Gastrocnemius medialis (tissue), 4 donors: ENCODE data around the gene PTPRN2. TPM values are rescaled to one million over a fixed set of nuclear protein-coding genes. Genes with fewer than 3 reads are reported as not detected.

ENCODE experiments used
- ATAC-seq, 2 donors: fragments of 150-250 bp; one replicate each; pipeline ENCODE4 v1.9.1; 2016
- DNase-seq, 2 donors: peaks; one replicate each; pipeline ENCODE4 v3.0.0-alpha.2; 2019
- H3K27ac ChIP-seq, 4 donors: fragments of 200-600 bp; sonication (generic); 1 replicate in 1 of 4; 2 replicates in 3 of 4; pipeline ENCODE4 v1.5.1; 2016 to 2018; ENCODE audit warnings: mild to moderate bottlenecking in 2 of 4, moderate library complexity in 1 of 4
- H3K27me3 ChIP-seq, 3 donors: fragments of 200-600 bp; sonication (generic) in 2 of 3; 1 replicate in 1 of 3; 2 replicates in 2 of 3; pipeline versions ENCODE4 v1.5.1 to v1.6.0; 2016 to 2019; ENCODE audit warnings: mild to moderate bottlenecking in 1 of 3, moderate library complexity in 1 of 3
- H3K36me3 ChIP-seq, 2 donors: fragments of 200-600 bp; sonication (generic) in 1 of 2; one replicate each; pipeline ENCODE4 v1.5.1; 2017 to 2018
- H3K4me1 ChIP-seq, 2 donors: fragments of 200-600 bp; sonication (generic) in 1 of 2; one replicate each; pipeline ENCODE4 v1.5.1; 2016 to 2017; ENCODE audit warnings: mild to moderate bottlenecking in 2 of 2
- H3K4me3 ChIP-seq, 4 donors: fragments of 200-600 bp; sonication (generic) in 3 of 4; 1 replicate in 1 of 4; 2 replicates in 3 of 4; pipeline ENCODE4 v1.5.1; 2016 to 2019; ENCODE audit warnings: mild to moderate bottlenecking in 2 of 4
- H3K9me3 ChIP-seq, 3 donors: fragments of 200-600 bp; sonication (generic) in 2 of 3; 1 replicate in 1 of 3; 2 replicates in 2 of 3; pipeline ENCODE4 v1.5.1; 2016 to 2019
- POLR2A ChIP-seq, 2 donors: fragments of 450-650 bp; IDR thresholded peaks; one replicate each; pipeline ENCODE4 v1.6.1; 2017; ENCODE audit warnings: antibody characterized with exemption in 2 of 2, mild to moderate bottlenecking in 2 of 2, moderate library complexity in 2 of 2
- in situ Hi-C, 4 donors: fragments of 200-750 bp; cut with MboI; loops; one replicate each; pipeline versions ENCODE4 v1.15.0 to v1.8.0; 2017; ENCODE audit warnings: low sequenced_read_pairs in 4 of 4
- intact Hi-C: fragments of 100-400 bp; cut with DNase I; formaldehyde crosslinking; loops from one replicate; pipeline ENCODE4 v1.15.1; 2023; ENCODE audit warnings: low total_unique reads
- total RNA-seq, 4 donors: library from RNA; depleted of rRNA; stranded (reverse); fragments of >200 nt; gene quantifications; one replicate each; pipeline versions ENCODE4 v1.1.0 to v1.2.3, GENCODE V29; 2016
- TF ChIP-seq, protein P1 (sequence below), 5 experiments: fragments of 450-650 bp in 3 of 5; fragments of 200-600 bp in 2 of 5; sonication (generic) in 2 of 5; IDR thresholded peaks in 4 of 5; conservative IDR thresholded peaks in 1 of 5; 1 replicate in 4 of 5; 2 replicates in 1 of 5; pipeline ENCODE4 v1.5.1; 2016 to 2019; ENCODE audit warnings: antibody characterized with exemption in 5 of 5, mild to moderate bottlenecking in 3 of 5, moderate library complexity in 3 of 5

The PTPRN2 gene
- total RNA-seq, 4 donors from 2014 or later = 0.66 to 0.85 (median 0.81) TPM

DNA sequence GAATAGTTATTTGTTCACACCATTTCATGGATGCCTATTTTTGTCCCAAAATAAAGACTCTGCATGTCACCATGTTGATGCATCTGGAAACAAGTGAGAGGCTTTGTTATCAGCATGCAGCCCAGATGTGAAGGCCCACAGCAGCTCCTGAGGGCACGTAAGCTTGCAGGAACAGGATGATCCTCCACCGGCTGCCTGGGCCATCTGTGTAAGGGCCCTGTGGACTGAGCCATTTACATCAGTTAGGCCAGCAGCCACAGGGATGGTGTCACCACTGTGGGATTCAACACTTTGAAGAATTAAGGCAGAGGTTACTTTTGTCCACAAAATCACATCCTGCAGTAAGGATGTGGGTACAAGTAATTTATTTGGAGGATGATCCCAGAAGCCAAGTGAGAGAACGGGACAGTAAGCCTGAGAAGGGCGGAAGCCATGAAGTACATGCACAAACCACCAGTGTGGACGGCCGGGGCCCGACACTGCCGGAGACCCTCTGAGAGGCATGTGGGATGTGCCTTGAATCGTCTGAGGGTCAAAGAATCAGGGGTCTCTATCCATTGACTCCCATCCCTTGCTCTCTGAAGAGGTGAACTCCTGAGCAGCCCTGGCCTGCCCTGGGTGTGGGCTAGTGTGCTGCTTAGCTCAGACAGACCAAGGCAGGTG, 641.1 kb downstream of the PTPRN2 start:
- Histone ChIP-seq H3K4me3 (no peak overlapping the region), H3K27me3 (no peaks in the 10 kb centered on the region), H3K36me3 (no peaks in the 10 kb centered on the region), H3K4me1 (no peaks in the 10 kb centered on the region), H3K9me3 (no peaks in the 10 kb centered on the region), H3K27ac (no peak overlapping the region)
- DNase-seq = no peak
- no peak for ATAC-seq
- in situ Hi-C loops (no loop called here), intact Hi-C loops (no loop called here)
- TF ChIP-seq POLR2A (IDR thresholded peaks at IDR 0.05) = no peak
- TF ChIP-seq, protein P1, sequence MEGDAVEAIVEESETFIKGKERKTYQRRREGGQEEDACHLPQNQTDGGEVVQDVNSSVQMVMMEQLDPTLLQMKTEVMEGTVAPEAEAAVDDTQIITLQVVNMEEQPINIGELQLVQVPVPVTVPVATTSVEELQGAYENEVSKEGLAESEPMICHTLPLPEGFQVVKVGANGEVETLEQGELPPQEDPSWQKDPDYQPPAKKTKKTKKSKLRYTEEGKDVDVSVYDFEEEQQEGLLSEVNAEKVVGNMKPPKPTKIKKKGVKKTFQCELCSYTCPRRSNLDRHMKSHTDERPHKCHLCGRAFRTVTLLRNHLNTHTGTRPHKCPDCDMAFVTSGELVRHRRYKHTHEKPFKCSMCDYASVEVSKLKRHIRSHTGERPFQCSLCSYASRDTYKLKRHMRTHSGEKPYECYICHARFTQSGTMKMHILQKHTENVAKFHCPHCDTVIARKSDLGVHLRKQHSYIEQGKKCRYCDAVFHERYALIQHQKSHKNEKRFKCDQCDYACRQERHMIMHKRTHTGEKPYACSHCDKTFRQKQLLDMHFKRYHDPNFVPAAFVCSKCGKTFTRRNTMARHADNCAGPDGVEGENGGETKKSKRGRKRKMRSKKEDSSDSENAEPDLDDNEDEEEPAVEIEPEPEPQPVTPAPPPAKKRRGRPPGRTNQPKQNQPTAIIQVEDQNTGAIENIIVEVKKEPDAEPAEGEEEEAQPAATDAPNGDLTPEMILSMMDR (IDR thresholded peaks at IDR 0.05 in 4 of 5, conservative IDR thresholded peaks at IDR 0.05 in 1 of 5) = no peak

DNA sequence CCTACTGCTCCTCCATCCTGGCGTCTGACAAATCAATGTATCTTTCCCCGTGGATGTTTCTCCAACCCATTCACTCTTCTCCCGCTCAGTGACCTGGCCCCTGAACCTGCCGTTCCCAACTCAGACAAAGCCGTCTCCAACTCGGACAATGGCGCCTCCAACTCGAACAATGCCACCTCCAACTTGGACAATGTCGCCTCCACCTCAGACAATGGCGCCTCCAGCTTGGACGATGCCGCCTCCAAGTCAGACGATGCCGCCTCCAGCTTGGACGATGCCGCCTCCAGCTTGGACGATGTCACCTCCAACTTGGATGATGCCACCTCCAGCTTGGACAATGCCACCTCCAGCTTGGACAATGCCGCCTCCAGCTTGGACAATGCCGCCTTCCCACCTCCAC, 642.2 kb downstream of the PTPRN2 start:
- no peaks in the 10 kb centered on the region for H3K9me3 ChIP-seq
- H3K27me3 ChIP-seq = no peaks in the 10 kb centered on the region
- no peak overlapping the region for H3K27ac ChIP-seq
- no peaks in the 10 kb centered on the region for H3K4me1 ChIP-seq
- in situ Hi-C loops = no loop called here
- no peaks in the 10 kb centered on the region for H3K36me3 ChIP-seq
- ATAC-seq (no peak), DNase-seq (no peak)
- no peak for TF ChIP-seq POLR2A (IDR thresholded peaks at IDR 0.05)
- TF ChIP-seq, protein P1 (IDR thresholded peaks at IDR 0.05 in 4 of 5, conservative IDR thresholded peaks at IDR 0.05 in 1 of 5) = no peak
- no peak overlapping the region for H3K4me3 ChIP-seq
- intact Hi-C loops = no loop called here

DNA sequence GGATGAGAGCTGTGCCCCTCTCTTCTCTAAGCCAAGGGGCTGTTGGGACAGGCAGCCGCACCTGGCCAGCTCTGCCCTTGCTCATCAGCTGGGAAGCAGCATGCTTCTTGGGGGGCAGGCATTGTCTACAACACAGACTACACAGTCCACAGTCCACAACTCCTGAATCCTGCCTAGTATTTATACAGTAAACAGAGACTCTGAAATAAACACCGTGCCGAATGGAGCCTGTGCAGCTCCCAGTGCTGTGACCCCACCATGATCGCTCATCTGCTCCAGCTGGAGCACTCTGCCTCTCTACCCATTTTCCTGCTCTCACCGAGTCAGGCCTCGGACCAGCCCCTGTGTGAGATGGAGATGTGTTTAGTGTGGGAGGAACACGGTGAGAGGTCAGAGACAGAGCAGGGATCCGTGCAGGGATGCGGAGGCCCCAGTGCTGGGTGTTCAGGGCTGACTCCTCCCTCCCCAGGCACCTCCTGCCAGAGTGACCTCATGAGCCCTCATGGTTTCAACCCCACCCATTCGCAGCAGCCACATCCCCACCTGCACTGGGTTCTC, 642.8 kb downstream of the PTPRN2 start:
- TF ChIP-seq POLR2A (IDR thresholded peaks at IDR 0.05) = no peak
- TF ChIP-seq, protein P1 (IDR thresholded peaks at IDR 0.05 in 4 of 5, conservative IDR thresholded peaks at IDR 0.05 in 1 of 5) = no peak
- Histone ChIP-seq H3K27ac (no peak overlapping the region), H3K4me1 (no peaks in the 10 kb centered on the region), H3K36me3 (no peaks in the 10 kb centered on the region), H3K27me3 (no peaks in the 10 kb centered on the region), H3K9me3 (no peaks in the 10 kb centered on the region), H3K4me3 (no peak overlapping the region)
- DNase-seq = no peak
- intact Hi-C loops (no loop called here), in situ Hi-C loops (no loop called here)
- ATAC-seq = no peak

DNA sequence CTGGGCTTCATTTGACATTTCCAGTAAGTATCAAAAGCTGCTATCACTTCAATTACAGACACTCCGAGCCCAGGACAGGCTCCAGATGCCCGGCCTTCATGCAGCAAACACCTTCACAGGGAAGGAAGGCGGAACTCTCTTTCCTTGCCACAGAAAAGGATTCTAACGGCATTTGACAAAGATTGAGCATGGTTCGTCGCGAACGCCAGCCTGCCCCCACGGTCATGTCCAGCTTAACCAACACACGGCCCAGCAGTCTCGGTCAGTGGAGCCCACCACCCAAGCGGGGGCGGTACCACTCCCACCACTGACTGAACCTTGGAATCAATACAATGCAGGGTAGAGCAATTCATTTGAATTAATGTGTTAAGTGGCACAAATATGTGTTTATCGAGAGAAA, 643.6 kb downstream of the PTPRN2 start:
- Histone ChIP-seq H3K27ac (no peak overlapping the region), H3K27me3 (no peaks in the 10 kb centered on the region), H3K4me1 (no peaks in the 10 kb centered on the region), H3K36me3 (no peaks in the 10 kb centered on the region), H3K4me3 (no peak overlapping the region), H3K9me3 (no peaks in the 10 kb centered on the region)
- in situ Hi-C loops = no loop called here
- DNase-seq (no peak), ATAC-seq (no peak)
- intact Hi-C loops = no loop called here
- TF ChIP-seq, protein P1 (IDR thresholded peaks at IDR 0.05 in 4 of 5, conservative IDR thresholded peaks at IDR 0.05 in 1 of 5) = no peak
- no peak for TF ChIP-seq POLR2A (IDR thresholded peaks at IDR 0.05)
